Motor neuron (in vitro differentiated cells): ENCODE results near the gene TIMP2. TPM values are rescaled to one million over a fixed set of nuclear protein-coding genes. Genes with fewer than 3 reads are reported as not detected.

Source experiments
- ATAC-seq, 8 experiments: fragments of 200-7000 bp; cut with Tn5 transposase; replicated peaks in 6 of 8; 2 replicates each; pipeline ENCODE4 v1.8.0; 2021; ENCODE audit warnings: mild to moderate bottlenecking in 8 of 8, moderate library complexity in 8 of 8
- H3K27ac ChIP-seq, 2 donors: fragments of 250-450 bp; sonication (Bioruptor Pico); 2 replicates each; pipeline ENCODE4 v1.9.0; 2021; ENCODE audit warnings: antibody characterized with exemption in 2 of 2, mild to moderate bottlenecking in 2 of 2, moderate library complexity in 1 of 2
- H3K4me1 ChIP-seq, 2 donors: fragments of 250-450 bp; sonication (Bioruptor Pico); replicated peaks in 1 of 2; 2 replicates each; pipeline ENCODE4 v1.6.1; 2021; ENCODE audit warnings: antibody characterized with exemption in 2 of 2, mild to moderate bottlenecking in 2 of 2, moderate library complexity in 1 of 2
- H3K4me3 ChIP-seq, 5 donors: fragments of 250-450 bp; sonication (Bioruptor Pico); 2 replicates each; pipeline ENCODE4 v1.9.0; 2021; ENCODE audit warnings: antibody characterized with exemption in 5 of 5, mild to moderate bottlenecking in 5 of 5, moderate library complexity in 4 of 5
- WGBS, 10 experiments: fragments of 450-650 bp; shearing (Covaris generic); methylation state at CpG; one replicate each; pipeline ENCODE4 v1.0.0; 2022; 5-methylcytosine and 5-hydroxymethylcytosine counted together
- in situ Hi-C, 9 experiments: fragments of 400-800 bp; cut with MboI; loops; one replicate each; pipeline ENCODE4 v1.15.0; 2021; ENCODE audit warnings: low sequenced_read_pairs in 9 of 9, low pct_unique_long_range_greater_than_20kb in 2 of 9; ENCODE audit not compliant: unreplicated experiment in 9 of 9
- total RNA-seq, 8 experiments: library from RNA; unstranded; fragments of 300-600 nt; gene quantifications; 2 replicates each; pipeline versions ENCODE4 v1.2.3 to v1.2.4, GENCODE V29; 2022

The TIMP2 gene, protein sequence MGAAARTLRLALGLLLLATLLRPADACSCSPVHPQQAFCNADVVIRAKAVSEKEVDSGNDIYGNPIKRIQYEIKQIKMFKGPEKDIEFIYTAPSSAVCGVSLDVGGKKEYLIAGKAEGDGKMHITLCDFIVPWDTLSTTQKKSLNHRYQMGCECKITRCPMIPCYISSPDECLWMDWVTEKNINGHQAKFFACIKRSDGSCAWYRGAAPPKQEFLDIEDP
- total RNA-seq, result 100 to 1,000 TPM in 1 of 8 experiments, 10 to 100 TPM in 7; 18.8 to 246 (median 38.7) TPM

DNA sequence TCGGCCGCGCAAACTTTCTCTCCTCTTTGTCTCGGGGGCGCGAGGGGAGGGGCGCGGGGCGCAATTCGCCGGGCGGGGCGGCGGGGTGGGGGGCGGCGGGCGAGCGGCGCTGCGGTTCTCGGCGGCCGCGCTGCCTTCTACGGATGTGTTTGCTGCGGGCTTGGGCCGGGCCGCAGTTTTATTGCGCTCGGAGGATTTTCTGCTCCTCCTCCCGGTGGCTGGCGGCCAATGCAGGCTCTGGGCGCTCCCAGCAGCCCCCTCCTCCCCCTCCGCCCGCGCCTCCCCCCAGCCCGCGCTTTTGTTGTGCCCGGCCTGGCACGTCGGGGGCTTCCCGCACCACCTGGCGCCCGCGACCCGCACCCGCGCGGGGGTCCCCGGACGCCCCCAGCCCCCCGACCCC lies at the start of gene TIMP2:
TIMP2 (minus strand) TSS at position 154 of the 400 bp plus-strand sequence. CDS start 299 bp downstream, outside the sequence.
- peak within 1 kb of the TSS; percentile 82 to 92 for H3K27ac ChIP-seq
- in situ Hi-C loops, result no loop called here

DNA sequence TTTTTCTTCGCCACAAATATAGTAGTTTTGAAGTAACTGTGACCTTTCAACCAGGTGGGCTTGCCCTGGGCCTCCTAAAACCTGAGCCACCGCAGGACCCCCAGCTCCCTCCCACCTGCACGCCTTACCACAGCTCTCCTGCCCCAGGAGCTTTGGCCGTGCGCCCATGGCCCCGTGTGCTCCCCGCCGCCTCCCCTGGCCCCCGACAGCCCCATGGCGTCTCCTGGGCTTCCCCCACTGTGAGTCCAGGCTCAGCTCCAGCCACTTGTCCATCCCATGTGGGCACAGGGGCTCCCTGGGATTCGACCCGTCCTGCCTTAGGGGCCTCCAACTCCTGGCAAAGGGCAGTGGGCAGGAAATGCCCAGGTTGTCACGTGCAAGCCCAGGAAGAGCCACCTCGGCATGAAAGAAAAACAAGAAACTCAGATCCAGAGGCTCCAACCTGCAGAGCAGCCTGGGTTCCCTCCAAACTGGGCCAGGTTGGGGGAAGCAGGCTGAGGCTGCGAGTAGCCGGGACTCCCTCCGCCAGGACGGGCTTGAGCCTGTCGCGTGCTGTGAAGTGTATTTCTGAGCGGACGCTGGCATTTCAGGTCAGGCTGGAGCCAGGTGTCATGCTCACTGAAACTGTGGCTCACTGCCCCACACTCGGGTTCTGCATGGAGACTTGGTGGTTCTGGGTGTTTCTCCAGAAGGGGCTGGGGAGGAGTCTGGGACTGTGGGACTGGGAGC lies 48.8 kb upstream of the TIMP2 start:
- Histone ChIP-seq H3K27ac (peak overlapping the region; percentile 63 to 81), H3K4me3 (no peak overlapping the region), H3K4me1 (peaks cover 36% of the 10 kb centered on the region in 2 donors)
- in situ Hi-C loops, result loop anchor here in 4 of 9 experiments (10.0 to 25.0 kb wide), 2 partner anchors 109 to 112 kb away; no protein-coding TSS in a partner anchor
- no peak for ATAC-seq
- WGBS, 10 experiments, result 0 to 76% (median 40%) methylated on average over 1 to 3 of the region's 23 CpGs; no CpG with 5 or more reads in 7 of the 10 experiments

More for the DNA sequence above, at the start of gene TIMP2:
- Histone ChIP-seq H3K4me1 (peaks cover 39 to 46% of the 10 kb centered on the region in 2 donors), H3K4me3 (peak within 1 kb of the TSS; percentile 49 to 61 (median 52))
- ATAC-seq, result peak; percentile 64 to 88 (median 86)
- WGBS, 10 experiments, result 0% methylated on average over 1 of the region's 52 CpGs; no CpG with 5 or more reads in 9 of the 10 experiments

DNA sequence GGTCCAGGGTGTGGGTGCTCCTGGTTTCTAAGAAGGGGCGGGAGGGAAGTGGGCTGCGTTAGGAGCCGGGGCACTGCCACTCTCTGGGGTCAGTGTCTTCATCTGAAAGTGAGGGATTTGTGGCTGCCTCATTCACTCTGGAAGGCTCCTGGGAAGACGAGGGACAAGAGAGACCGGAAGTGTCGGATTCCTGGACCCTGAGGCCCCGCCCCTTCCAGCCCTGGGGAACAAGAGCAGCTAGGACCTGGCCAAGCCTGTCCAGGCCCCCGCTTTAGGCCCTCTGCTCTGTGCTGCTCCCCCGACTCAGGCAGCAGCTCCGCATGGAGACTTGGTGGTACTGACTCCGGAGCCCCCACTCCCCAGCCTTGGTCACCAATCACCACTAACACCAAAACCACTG lies 48.0 kb upstream of the TIMP2 start:
- 40 to 100% (median 83%) methylated on average over 1 to 3 of the region's 11 CpGs; no CpG with 5 or more reads in 6 of the 10 experiments for WGBS, 10 experiments
- H3K4me1 ChIP-seq, result peaks cover 28 to 29% of the 10 kb centered on the region in 2 donors
- in situ Hi-C loops, result loop anchor here in 4 of 9 experiments (10.0 to 25.0 kb wide), 2 partner anchors 108 to 111 kb away; no protein-coding TSS in a partner anchor
- no peak overlapping the region for H3K27ac ChIP-seq
- ATAC-seq, result no peak
- no peak overlapping the region for H3K4me3 ChIP-seq

DNA sequence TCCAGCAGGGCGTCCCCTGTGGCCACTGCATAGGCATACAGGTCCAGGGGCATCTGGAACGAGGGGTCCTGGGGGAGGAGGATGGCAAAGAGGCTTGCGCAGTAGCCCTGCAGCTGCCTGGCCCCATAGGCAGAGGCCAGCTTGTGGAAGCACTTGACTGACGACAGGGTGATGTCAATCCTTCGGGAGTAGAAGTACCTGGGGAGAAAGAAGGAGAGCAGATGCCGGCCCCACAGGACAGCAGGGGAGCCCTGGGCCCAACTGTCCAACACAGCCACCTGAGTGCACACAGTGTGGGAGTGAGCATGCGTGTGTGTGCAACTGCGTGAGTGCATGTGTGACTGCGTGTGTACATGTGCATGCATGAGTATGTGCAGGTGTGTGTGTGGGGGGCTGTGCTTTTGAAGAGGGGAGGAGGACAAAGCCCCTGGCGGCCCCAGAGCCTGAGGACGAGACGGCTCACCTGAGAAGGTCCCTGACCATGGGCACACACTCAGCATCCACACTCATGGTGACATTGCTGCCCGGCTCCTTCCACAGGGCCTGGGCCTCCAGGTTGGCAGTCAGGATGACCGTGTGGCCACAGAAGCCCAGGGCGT lies 47.4 kb upstream of the TIMP2 start:
- WGBS, 10 experiments, result 50 to 100% (median 100%) methylated on average over 1 to 3 of the region's 15 CpGs; no CpG with 5 or more reads in 6 of the 10 experiments
- in situ Hi-C loops, result loop anchor here in 4 of 9 experiments (10.0 to 25.0 kb wide), 2 partner anchors 108 to 110 kb away; no protein-coding TSS in a partner anchor
- Histone ChIP-seq H3K4me1 (peaks cover 22 to 23% of the 10 kb centered on the region in 2 donors), H3K27ac (no peak overlapping the region), H3K4me3 (no peak overlapping the region)
- no peak for ATAC-seq

DNA sequence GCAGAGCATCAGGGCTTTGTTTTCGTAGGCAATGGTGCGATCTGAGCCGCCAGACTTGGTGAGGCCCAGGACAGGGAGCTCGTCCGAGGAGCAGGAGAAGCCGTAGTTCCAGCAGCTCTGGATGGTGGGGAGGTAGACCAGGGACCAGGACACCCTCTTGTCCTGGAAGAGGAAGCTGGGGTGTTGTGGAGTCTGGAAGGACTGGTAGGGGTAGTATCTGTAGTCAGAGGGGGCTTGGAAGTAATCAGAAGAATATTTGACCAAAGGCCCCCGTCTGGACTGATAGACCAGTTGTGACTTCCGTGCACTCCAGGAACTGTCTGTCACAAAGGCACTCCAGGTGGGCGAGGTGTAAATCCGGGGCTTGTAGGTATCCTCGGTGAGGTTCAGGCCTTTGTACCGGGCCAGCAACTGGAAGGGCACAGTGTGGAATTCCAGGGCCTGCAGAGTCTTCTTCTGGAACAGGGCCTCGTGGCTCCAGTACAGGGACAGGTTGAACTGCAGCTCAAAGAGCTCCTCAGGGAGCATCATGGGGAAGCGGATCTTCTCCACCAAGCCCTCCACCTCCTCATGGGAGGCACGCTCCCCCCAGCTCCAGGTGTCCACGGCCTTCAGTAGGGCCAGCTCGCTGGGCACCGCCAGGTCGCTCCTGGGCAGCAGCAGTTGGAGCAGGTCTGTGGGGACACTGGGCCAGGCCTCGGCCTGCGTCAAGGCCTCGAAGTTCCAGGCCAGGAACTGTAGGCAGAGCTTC lies 46.7 kb upstream of the TIMP2 start:
- no peak for ATAC-seq
- 50 to 93% (median 77%) methylated on average over 1 to 4 of the region's 22 CpGs; no CpG with 5 or more reads in 4 of the 10 experiments for WGBS, 10 experiments
- no peak overlapping the region for H3K27ac ChIP-seq
- no peak overlapping the region for H3K4me3 ChIP-seq
- in situ Hi-C loops, result loop anchor here in 4 of 9 experiments (10.0 to 25.0 kb wide), 2 partner anchors 107 to 110 kb away; no protein-coding TSS in a partner anchor
- H3K4me1 ChIP-seq, result peaks cover 16 to 22% of the 10 kb centered on the region in 2 donors

DNA sequence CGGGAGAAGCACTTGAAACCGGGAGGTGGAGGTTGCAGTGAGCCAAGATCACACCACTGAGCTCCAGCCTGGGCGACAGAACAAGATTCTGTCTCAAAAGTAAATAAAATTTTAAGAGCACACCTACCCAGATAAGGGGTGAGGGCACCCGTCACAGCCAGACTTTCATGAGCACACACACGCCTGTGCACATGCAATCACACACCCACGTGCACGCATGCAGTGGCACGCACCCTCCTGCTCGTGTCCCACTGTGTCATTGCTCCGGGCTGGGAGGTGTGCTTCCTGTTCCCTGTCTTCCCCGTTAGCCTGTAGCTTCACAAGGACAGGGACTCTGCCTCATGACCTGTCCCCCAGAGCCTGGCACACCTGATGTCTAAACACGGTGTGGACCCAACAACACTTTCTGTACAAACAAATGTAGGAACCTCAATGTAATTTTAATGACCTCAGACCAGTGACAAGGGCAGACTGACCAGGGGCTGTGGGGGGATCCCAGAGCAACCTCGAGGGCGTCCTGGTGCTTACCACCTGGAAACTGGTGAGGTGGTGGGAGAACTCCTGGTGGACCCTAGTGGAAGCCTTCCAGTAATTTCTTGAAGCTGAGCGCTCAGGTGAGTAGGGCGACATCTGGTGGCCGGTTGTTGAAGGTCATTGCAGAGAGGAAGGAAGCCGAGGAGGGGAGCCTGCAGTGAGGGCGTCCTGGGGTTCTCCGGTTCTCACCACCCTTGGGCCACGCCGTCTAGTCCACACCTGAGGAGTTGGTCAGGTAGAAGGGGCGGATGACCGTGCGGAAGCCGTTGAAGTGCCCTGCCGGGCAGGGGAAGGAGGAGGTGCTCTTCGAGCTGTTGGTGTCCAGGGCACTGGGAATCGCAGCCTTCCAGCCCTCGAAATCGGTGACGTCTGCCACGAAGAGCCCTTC lies 45.9 kb upstream of the TIMP2 start:
- WGBS, 10 experiments, result 2 to 100% (median 32%) methylated on average over 1 to 14 of the region's 33 CpGs; no CpG with 5 or more reads in 2 of the 10 experiments
- in situ Hi-C loops, result loop anchor here in 4 of 9 experiments (10.0 to 25.0 kb wide), 2 partner anchors 106 to 109 kb away; no protein-coding TSS in a partner anchor
- no peak overlapping the region for H3K27ac ChIP-seq
- ATAC-seq, result peak; percentile 10 to 44 (median 22)
- H3K4me1 ChIP-seq, result peaks cover 16 to 19% of the 10 kb centered on the region in 2 donors
- H3K4me3 ChIP-seq, result no peak overlapping the region

DNA sequence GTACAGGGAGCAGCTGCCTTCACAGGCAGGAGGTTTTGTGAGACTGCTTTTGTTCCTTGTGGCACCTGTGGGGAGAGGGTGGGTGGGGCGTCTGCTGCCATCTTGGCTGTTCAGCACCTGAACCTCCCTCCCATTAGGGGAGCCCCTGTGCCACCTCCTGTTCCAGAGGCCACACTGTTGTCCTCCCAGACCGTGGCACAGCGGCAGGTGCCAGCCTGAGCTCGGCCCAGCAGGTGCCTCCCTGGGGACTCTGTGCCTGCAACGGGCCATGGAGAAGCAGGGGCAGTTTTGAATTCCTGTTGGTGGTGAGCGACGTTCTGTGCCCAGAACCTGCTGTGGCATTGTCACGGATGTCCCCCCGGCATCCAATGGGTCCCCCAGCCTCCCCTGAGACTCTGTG lies 44.7 kb upstream of the TIMP2 start:
- in situ Hi-C loops, result loop anchor here in 7 of 9 experiments (10.0 to 25.0 kb wide), 2 partner anchors 105 to 108 kb away; no protein-coding TSS in a partner anchor
- H3K4me1 ChIP-seq, result peaks cover 12 to 14% of the 10 kb centered on the region in 2 donors
- 80 to 100% methylated on average over 1 of the region's 9 CpGs; no CpG with 5 or more reads in 8 of the 10 experiments for WGBS, 10 experiments
- no peak for ATAC-seq
- H3K27ac ChIP-seq, result no peak overlapping the region
- H3K4me3 ChIP-seq, result no peak overlapping the region

DNA sequence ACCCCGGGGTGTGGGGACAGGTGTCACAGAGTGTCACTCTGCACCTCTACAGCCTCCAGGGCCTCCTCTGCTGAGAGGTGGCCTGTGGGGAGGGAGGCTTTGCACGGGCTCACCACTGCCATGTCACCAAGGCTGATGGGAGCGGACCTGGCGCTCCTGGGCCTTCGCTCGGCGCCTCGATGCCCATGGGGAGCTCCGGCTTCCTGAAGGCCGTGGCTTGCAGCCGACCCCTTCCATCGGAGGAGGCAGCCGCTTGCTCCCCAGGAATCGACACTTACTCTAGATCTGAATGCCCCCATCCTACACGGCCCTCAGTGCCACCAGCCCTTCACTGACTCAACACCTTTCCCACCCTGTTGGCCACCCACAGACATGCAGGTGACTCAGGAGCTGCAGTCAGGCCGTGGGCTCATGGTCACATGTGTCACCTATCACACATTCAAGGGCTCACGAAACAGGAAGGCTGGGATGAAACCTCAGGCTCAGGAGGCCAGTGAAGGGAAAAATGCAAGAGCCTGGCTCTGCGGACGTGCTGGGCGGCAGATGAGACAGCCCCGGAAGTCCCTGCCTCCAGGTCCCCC lies 42.7 kb upstream of the TIMP2 start:
- ATAC-seq, result no peak
- 60 to 95% (median 82%) methylated on average over 1 to 6 of the region's 21 CpGs; no CpG with 5 or more reads in 4 of the 10 experiments for WGBS, 10 experiments
- in situ Hi-C loops, result loop anchor here in 6 of 9 experiments (10.0 to 25.0 kb wide), 2 partner anchors 103 to 106 kb away; no protein-coding TSS in a partner anchor
- Histone ChIP-seq H3K27ac (no peak overlapping the region), H3K4me3 (no peak overlapping the region), H3K4me1 (peaks cover 4% of the 10 kb centered on the region in 2 donors)

DNA sequence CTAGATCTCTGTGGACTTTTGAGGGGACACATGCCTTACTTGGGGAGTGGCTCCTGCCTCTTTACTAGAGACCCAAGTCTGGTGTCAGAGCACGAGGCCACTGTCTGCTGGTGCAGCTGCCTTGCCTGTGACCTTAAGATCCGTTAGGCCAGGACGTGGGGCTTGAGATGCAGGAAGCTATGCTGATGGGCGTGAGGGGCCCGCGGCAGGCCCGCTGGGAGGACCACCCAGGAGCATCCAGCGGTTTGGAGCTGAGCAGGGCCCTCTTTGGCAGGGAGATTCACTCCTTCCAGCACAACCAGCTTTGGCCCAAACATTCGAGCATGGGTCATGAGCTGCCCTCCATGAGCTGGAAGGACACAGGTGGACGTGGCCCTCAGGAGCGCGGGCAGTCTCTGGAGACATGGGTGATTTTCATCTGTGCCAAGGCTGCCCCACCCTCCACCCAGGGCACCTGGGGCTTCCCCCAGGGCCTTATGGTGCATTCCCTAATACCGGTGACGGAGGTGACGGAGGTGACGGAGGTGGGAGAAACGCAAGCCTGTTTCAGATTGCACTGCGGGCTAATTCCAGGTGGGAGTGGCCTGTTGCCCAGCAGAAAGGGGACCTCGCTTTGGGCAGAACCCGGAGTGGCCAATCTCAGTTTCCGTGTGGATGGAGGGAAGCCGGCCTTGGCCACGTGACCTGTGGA lies 41.9 kb upstream of the TIMP2 start:
- H3K27ac ChIP-seq, result no peak overlapping the region
- H3K4me1 ChIP-seq, result peaks cover 6 to 10% of the 10 kb centered on the region in 2 donors
- in situ Hi-C loops, result loop anchor here in 6 of 9 experiments (10.0 to 25.0 kb wide), 2 partner anchors 102 to 105 kb away; no protein-coding TSS in a partner anchor
- 66 to 100% (median 95%) methylated on average over 1 to 3 of the region's 23 CpGs; no CpG with 5 or more reads in 4 of the 10 experiments for WGBS, 10 experiments
- no peak for ATAC-seq
- H3K4me3 ChIP-seq, result no peak overlapping the region

DNA sequence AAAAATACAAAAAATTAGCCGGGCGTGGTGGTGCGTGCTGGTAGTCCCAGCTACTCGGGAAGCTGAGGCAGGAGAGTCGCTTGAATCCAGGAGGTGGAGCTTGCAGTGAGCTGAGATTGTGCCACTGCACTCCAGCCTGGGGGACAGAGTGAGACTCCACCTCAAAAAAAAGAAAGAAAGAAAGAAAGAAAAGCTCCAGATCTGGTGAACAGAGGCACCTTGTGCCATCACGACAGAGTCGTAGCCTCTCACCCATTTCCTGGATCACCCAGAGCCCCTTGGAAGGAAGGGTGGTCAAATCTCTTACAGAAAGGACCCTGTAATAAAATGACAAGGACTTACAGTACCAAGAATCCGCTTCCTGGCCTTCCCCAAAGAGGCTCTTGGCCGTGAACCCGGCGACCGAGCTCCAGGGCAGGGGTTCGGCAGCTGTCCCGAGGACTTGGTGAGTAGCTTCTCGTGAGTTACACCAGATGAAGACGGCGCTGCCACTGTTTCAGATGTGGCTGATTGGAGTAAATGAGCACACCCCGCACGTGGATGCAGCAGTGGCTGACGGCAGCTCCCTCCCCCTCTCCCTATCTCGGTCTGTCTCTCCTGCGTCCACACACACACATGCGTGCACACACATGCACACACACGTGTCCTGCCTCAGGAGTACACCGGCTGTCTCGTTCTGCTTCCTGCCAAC lies 41.1 kb upstream of the TIMP2 start:
- in situ Hi-C loops, result loop anchor here in 6 of 9 experiments (10.0 to 25.0 kb wide), 2 partner anchors 101 to 104 kb away; no protein-coding TSS in a partner anchor
- WGBS, 10 experiments, result 34 to 93% (median 80%) methylated on average over 1 to 9 of the region's 26 CpGs; no CpG with 5 or more reads in 3 of the 10 experiments
- Histone ChIP-seq H3K27ac (no peak overlapping the region), H3K4me1 (peaks cover 3 to 17% of the 10 kb centered on the region in 2 donors), H3K4me3 (no peak overlapping the region)
- ATAC-seq, result no peak
